HEK293 (cell line): Measurements from ENCODE around the gene CDHR5.

ENCODE experiments used
- CTCF ChIA-PET: fragments of 350-600 bp; formaldehyde crosslinking; extraction: SDS; loops from one replicate; lab custom pipeline; 2021; ENCODE audit warnings: antibody characterized with exemption; lab: Yijun Ruan, JAX
- POLR2A ChIA-PET: fragments of 300-600 bp; formaldehyde crosslinking; extraction: SDS; loops from one replicate; lab custom pipeline; 2020; ENCODE audit warnings: antibody characterized with exemption, inconsistent platforms; lab: Yijun Ruan, JAX
- H3K27ac ChIP-seq: fragments of 200-500 bp; sonication (Bioruptor generic); 2 replicates; pipeline ENCODE4 v1.5.1; 2014; ENCODE audit warnings: low read depth, low read length, control low read depth, inconsistent platforms; ENCODE audit errors: extremely low read depth
- H3K36me3 ChIP-seq, 2 experiments: fragments of 200-500 bp in 1 of 2; sonication (Bioruptor generic) in 1 of 2; 1 replicate in 1 of 2; 2 replicates in 1 of 2; pipeline ENCODE4 v1.5.1; 2014 to 2017; ENCODE audit warnings: inconsistent platforms in 2 of 2, low read length in 2 of 2; ENCODE audit not compliant: control insufficient read depth in 2 of 2, insufficient read depth in 1 of 2
- H3K4me1 ChIP-seq: fragments of 200-500 bp; sonication (Bioruptor generic); 2 replicates; pipeline ENCODE4 v1.5.1; 2014; ENCODE audit warnings: mild to moderate bottlenecking, low read length, inconsistent platforms; ENCODE audit not compliant: control insufficient read depth, insufficient read depth
- H3K4me3 ChIP-seq: 2 replicates; pipeline ENCODE4 v1.5.1; 2011; ENCODE audit warnings: low read depth, mild to moderate bottlenecking, control low read depth, low read length, moderate library complexity
- H3K9me3 ChIP-seq: fragments of 200-500 bp; sonication (Bioruptor generic); 2 replicates; pipeline ENCODE4 v1.5.1; 2014; ENCODE audit warnings: low read depth, low read length, inconsistent platforms; ENCODE audit not compliant: control insufficient read depth, insufficient read depth
- AEBP2 ChIP-seq: fragments of 450-650 bp; formaldehyde crosslinking; IDR thresholded peaks from 2 replicates; pipeline ENCODE4 v1.5.1; 2016; ENCODE audit warnings: missing biosample characterization, missing genetic modification characterization, borderline replicate concordance
- OSR2 ChIP-seq: fragments of 450-650 bp; formaldehyde crosslinking; IDR thresholded peaks from 2 replicates; pipeline ENCODE4 v1.5.1; 2016; ENCODE audit warnings: missing biosample characterization, missing genetic modification characterization
- PBX3 ChIP-seq: sonication (generic); formaldehyde crosslinking; IDR thresholded peaks from 2 replicates; pipeline ENCODE4 v1.8.1; 2022; ENCODE audit warnings: mild to moderate bottlenecking, moderate library complexity, missing genetic modification reagents
- PRDM2 ChIP-seq: fragments of 450-650 bp; formaldehyde crosslinking; IDR thresholded peaks from 2 replicates; pipeline ENCODE4 v1.5.1; 2016; ENCODE audit warnings: missing biosample characterization, missing genetic modification characterization, borderline replicate concordance
- WT1 ChIP-seq: fragments of 450-650 bp; formaldehyde crosslinking; IDR thresholded peaks from 2 replicates; pipeline ENCODE4 v1.5.1; 2016; ENCODE audit warnings: missing biosample characterization, missing genetic modification characterization
- ZBTB10 ChIP-seq: fragments of 450-650 bp; formaldehyde crosslinking; IDR thresholded peaks from 2 replicates; pipeline ENCODE4 v1.5.1; 2016; ENCODE audit warnings: missing biosample characterization, missing genetic modification characterization
- ZNF114 ChIP-seq: fragments of 450-650 bp; formaldehyde crosslinking; IDR thresholded peaks from 2 replicates; pipeline ENCODE4 v1.5.0; 2017; ENCODE audit warnings: missing biosample characterization, missing genetic modification characterization
- ZNF2 ChIP-seq: fragments of 450-650 bp; formaldehyde crosslinking; IDR thresholded peaks from 2 replicates; pipeline ENCODE4 v1.5.1; 2016; ENCODE audit warnings: missing biosample characterization, missing genetic modification characterization
- ZNF239 ChIP-seq: fragments of 450-650 bp; formaldehyde crosslinking; IDR thresholded peaks from 2 replicates; pipeline ENCODE4 v1.5.1; 2016; ENCODE audit warnings: missing biosample characterization, missing genetic modification characterization
- ZNF280C ChIP-seq: fragments of 450-650 bp; formaldehyde crosslinking; IDR thresholded peaks from 2 replicates; pipeline ENCODE4 v1.5.1; 2016; ENCODE audit warnings: missing biosample characterization, missing genetic modification characterization
- ZNF280D ChIP-seq: fragments of 450-650 bp; formaldehyde crosslinking; IDR thresholded peaks from 2 replicates; pipeline ENCODE4 v1.5.1; 2016; ENCODE audit warnings: missing biosample characterization, missing genetic modification characterization
- ZNF501 ChIP-seq: fragments of 450-650 bp; formaldehyde crosslinking; IDR thresholded peaks from 2 replicates; pipeline ENCODE4 v1.5.1; 2016; ENCODE audit warnings: missing biosample characterization, missing genetic modification characterization
- ZNF623 ChIP-seq: fragments of 450-650 bp; formaldehyde crosslinking; IDR thresholded peaks from 2 replicates; pipeline ENCODE4 v1.5.1; 2016; ENCODE audit warnings: missing biosample characterization, missing genetic modification characterization
- ZNF768 ChIP-seq: fragments of 450-650 bp; formaldehyde crosslinking; IDR thresholded peaks from 2 replicates; pipeline ENCODE4 v1.5.1; 2018; ENCODE audit warnings: missing biosample characterization, mild to moderate bottlenecking, missing genetic modification characterization
- ZSCAN18 ChIP-seq: fragments of 450-650 bp; formaldehyde crosslinking; IDR thresholded peaks from 2 replicates; pipeline ENCODE4 v1.5.1; 2016; ENCODE audit warnings: missing biosample characterization, missing genetic modification characterization

Gene CDHR5

GRCh38 chr11:603154-603553 is 21.6 kb downstream of the CDHR5 start:
- ChIA-PET POLR2A (interaction anchor here (0.7 to 1.0 kb wide), 2 partner anchors 27 to 47 kb away, joined by 3 to 5 read pairs; partner anchors contain the start of gene PHRF1), CTCF (interaction anchor here (0.7 kb wide), 1 partner anchor 177 kb away, joined by 3 read pairs; no protein-coding TSS in a partner anchor)
- Histone ChIP-seq H3K4me3 (no peak overlapping the region), H3K27ac (no peak overlapping the region), H3K36me3 (peaks cover 16 to 90% of the 10 kb centered on the region in 2 experiments; a peak in 2 of 3 replicates)
- TF ChIP-seq ZNF501: no peak
- TF ChIP-seq ZNF623: no peak
- no peak for TF ChIP-seq AEBP2 (tag by site-specific recombination)
- no peak for TF ChIP-seq ZNF768
- no peak for TF ChIP-seq ZSCAN18 (tag by site-specific recombination)
- TF ChIP-seq ZNF280D (tag by site-specific recombination): no peak
- TF ChIP-seq ZBTB10 (tag by site-specific recombination): no peak
- no peak for TF ChIP-seq ZNF114 (tag by site-specific recombination)
- TF ChIP-seq PBX3 (CRISPR knock-in tag): no peak
- no peak for TF ChIP-seq ZNF280C (tag by site-specific recombination)
- no peak for TF ChIP-seq OSR2 (tag by site-specific recombination)
- TF ChIP-seq PRDM2 (tag by site-specific recombination): no peak
- no peak for TF ChIP-seq ZNF239 (tag by site-specific recombination)
- TF ChIP-seq WT1: no peak
- no peak for TF ChIP-seq ZNF2 (tag by site-specific recombination)
- TF ChIP-seq, all 188 proteins: peak for 0
- H3K9me3 ChIP-seq: no peaks in the 10 kb centered on the region
- H3K4me1 ChIP-seq: no peaks in the 10 kb centered on the region
